Endothelial cell of umbilical vein (primary cell): ENCODE measurements around the gene PODXL2. TPM values are rescaled to one million over a fixed set of nuclear protein-coding genes. Genes with fewer than 3 reads are reported as not detected.

Experiments
- BruUV-seq: library from RNA; stranded (reverse); fragments of 400-500 nt; replicated peaks from 2 replicates; lab custom pipeline; 2021; lab: Mats Ljungman, UMichigan
- CTCF ChIA-PET: fragments of 300-600, 350-600 bp; sonication (Branson Sonifier 250); formaldehyde crosslinking; loops from one replicate; lab custom pipeline; 2021; ENCODE audit warnings: antibody characterized with exemption, inconsistent platforms; lab: Charles Lee
- POLR2A ChIA-PET: fragments of 300-600, 350-600 bp; sonication (Branson Sonifier 250); formaldehyde crosslinking; loops from one replicate; lab custom pipeline; 2021; ENCODE audit warnings: antibody characterized with exemption, inconsistent platforms; lab: Charles Lee
- DNase-seq: peaks from one replicate; pipeline ENCODE4 v3.0.0-alpha.2; 2011; ENCODE audit warnings: low read depth, low spot score
- FAIRE-seq: peaks from 2 replicates; lab custom pipeline; 2011; peaks lifted over from hg19 to GRCh38; lab: Jason Lieb, UNC
- H2AFZ ChIP-seq: 2 replicates; pipeline ENCODE4 v1.6.0; 2012; ENCODE audit warnings: low read depth, low read length, control low read depth, inconsistent platforms
- H3K27ac ChIP-seq: 2 replicates; pipeline ENCODE4 v1.5.1; 2011; ENCODE audit warnings: low read depth, mild to moderate bottlenecking, control low read depth, low read length, moderate library complexity; ENCODE audit not compliant: insufficient read depth
- H3K27me3 ChIP-seq, 2 experiments: 2 replicates each; pipeline versions ENCODE4 v1.6.0 to v1.6.1; 2011; ENCODE audit warnings: low read length in 2 of 2, mixed read lengths in 1 of 2; ENCODE audit not compliant: control insufficient read depth in 2 of 2, insufficient read depth in 2 of 2
- H3K36me3 ChIP-seq, 2 experiments: 2 replicates in 1 of 2; 3 replicates in 1 of 2; pipeline ENCODE4 v1.5.1; 2011; ENCODE audit warnings: low read length in 2 of 2, mild to moderate bottlenecking in 1 of 2, moderate library complexity in 1 of 2; ENCODE audit not compliant: control insufficient read depth in 2 of 2, insufficient read depth in 2 of 2; ENCODE audit errors: extremely low read depth in 1 of 2
- H3K4me1 ChIP-seq: 3 replicates; pipeline ENCODE4 v1.5.1; 2011; ENCODE audit warnings: mild to moderate bottlenecking, low read length; ENCODE audit not compliant: control insufficient read depth, insufficient read depth; ENCODE audit errors: extremely low read depth
- H3K4me2 ChIP-seq: 2 replicates; pipeline ENCODE4 v1.6.1; 2011; ENCODE audit warnings: low read length, control low read depth, mixed read lengths; ENCODE audit not compliant: insufficient read depth
- H3K4me3 ChIP-seq, 3 experiments: fragments of 200-600 bp in 1 of 3; sonication (generic), shearing (Covaris generic) in 1 of 3; replicated peaks in 1 of 3; 2 replicates each; pipeline ENCODE4 v1.5.1; 2011 to 2016; ENCODE audit warnings: control low read depth in 3 of 3, low read length in 3 of 3, mild to moderate bottlenecking in 2 of 3, inconsistent platforms in 1 of 3, low read depth in 1 of 3, moderate library complexity in 1 of 3; ENCODE audit not compliant: insufficient read depth in 1 of 3
- H3K79me2 ChIP-seq: 2 replicates; pipeline ENCODE4 v1.6.0; 2012; ENCODE audit warnings: low read length, inconsistent platforms; ENCODE audit not compliant: control insufficient read depth, insufficient read depth
- H3K9ac ChIP-seq: replicated peaks from 2 replicates; pipeline ENCODE3; 2011; ENCODE audit warnings: low read length, control low read depth; ENCODE audit not compliant: insufficient read depth; ENCODE audit errors: extremely low read depth
- H3K9me1 ChIP-seq: replicated peaks from 3 replicates; pipeline ENCODE4 v1.6.0; 2011; ENCODE audit warnings: mild to moderate bottlenecking, low read length; ENCODE audit not compliant: control insufficient read depth, insufficient read depth; ENCODE audit errors: extremely low read depth
- H3K9me3 ChIP-seq: replicated peaks from 2 replicates; pipeline ENCODE4 v1.5.1; 2012; ENCODE audit warnings: low read length, inconsistent platforms; ENCODE audit not compliant: control insufficient read depth, insufficient read depth
- H4K20me1 ChIP-seq: replicated peaks from 2 replicates; pipeline ENCODE3; 2011; ENCODE audit warnings: mild to moderate bottlenecking, low read length; ENCODE audit not compliant: control insufficient read depth, insufficient read depth; ENCODE audit errors: extremely low read depth
- EZH2 ChIP-seq: IDR thresholded peaks from 2 replicates; pipeline ENCODE4 v1.6.1; 2012; ENCODE audit warnings: borderline replicate concordance, low read depth, mild to moderate bottlenecking, moderate library complexity, low read length, inconsistent platforms; ENCODE audit not compliant: severe bottlenecking
- FOS ChIP-seq: IDR thresholded peaks from 2 replicates; pipeline ENCODE4 v1.6.1; 2011; ENCODE audit warnings: mild to moderate bottlenecking, low read length, moderate library complexity, borderline replicate concordance; ENCODE audit not compliant: insufficient read depth
- GATA2 ChIP-seq: IDR thresholded peaks from 2 replicates; pipeline ENCODE4 v1.7.0; 2011; ENCODE audit warnings: low read depth, mild to moderate bottlenecking, moderate library complexity, mixed read lengths, low read length; ENCODE audit not compliant: insufficient read length, insufficient read depth
- JUN ChIP-seq: IDR thresholded peaks from 2 replicates; pipeline ENCODE4 v1.6.1; 2011; ENCODE audit warnings: borderline replicate concordance, low read depth; ENCODE audit not compliant: insufficient read length, insufficient read depth
- MYC ChIP-seq: IDR thresholded peaks from one replicate; pipeline ENCODE4 v1.6.1; 2011; ENCODE audit warnings: mild to moderate bottlenecking, low read depth, low read length
- POLR2A ChIP-seq: IDR thresholded peaks from 2 replicates; pipeline ENCODE4 v1.6.1; 2012; ENCODE audit warnings: low read depth, mild to moderate bottlenecking, control low read depth, low read length
- POLR2AphosphoS5 ChIP-seq: IDR thresholded peaks from 2 replicates; pipeline ENCODE4 v1.6.1; 2012; ENCODE audit warnings: low read depth, mild to moderate bottlenecking, control low read depth, low read length, moderate library complexity; ENCODE audit not compliant: insufficient read depth
- dilution Hi-C: fragments of 300-500 bp; cut with MboI; formaldehyde crosslinking; loops from one replicate; pipeline ENCODE4 v1.15.0; 2019; ENCODE audit warnings: low sequenced_read_pairs; ENCODE audit not compliant: extremely low pct_ligation_motif_present
- intact Hi-C: fragments of 100-400 bp; cut with micrococcal nuclease; formaldehyde crosslinking; loops from one replicate; pipeline ENCODE4 v1.10.0; 2022
- polyA plus RNA-seq, 4 experiments: library from polyadenylated mRNA; depleted of rRNA in 3 of 4; stranded (reverse) in 3 of 4; unstranded in 1 of 4; fragments of >200 nt; gene quantifications; 2 replicates each; pipeline versions ENCODE4 v1.2.1 to v1.2.3, GENCODE V29; 2011 to 2012; ENCODE audit warnings: missing spikeins in 1 of 4
- total RNA-seq: library from RNA; stranded (reverse); gene quantifications from 2 replicates; pipeline ENCODE4 v1.2.3, GENCODE V29; 2021
- TF ChIP-seq, protein P1 (sequence below): IDR thresholded peaks from 2 replicates; pipeline ENCODE4 v1.6.1; 2011; ENCODE audit not compliant: insufficient read depth, insufficient read length
- TF ChIP-seq, protein P2 (sequence below), 2 donors: IDR thresholded peaks; 1 replicate in 1 of 2; 2 replicates in 1 of 2; pipeline ENCODE4 v1.5.1; 2011; ENCODE audit warnings: low read length in 2 of 2, mild to moderate bottlenecking in 2 of 2, moderate library complexity in 2 of 2, control low read depth in 1 of 2, inconsistent platforms in 1 of 2, low read depth in 1 of 2; ENCODE audit not compliant: insufficient read depth in 1 of 2; ENCODE audit errors: extremely low read depth in 1 of 2

The PODXL2 gene
- total and polyA plus RNA-seq, 2 donors (not counting 3 experiments of a cell fraction or from before 2014, with no cell fraction given) = 5.5 to 6.5 TPM

DNA sequence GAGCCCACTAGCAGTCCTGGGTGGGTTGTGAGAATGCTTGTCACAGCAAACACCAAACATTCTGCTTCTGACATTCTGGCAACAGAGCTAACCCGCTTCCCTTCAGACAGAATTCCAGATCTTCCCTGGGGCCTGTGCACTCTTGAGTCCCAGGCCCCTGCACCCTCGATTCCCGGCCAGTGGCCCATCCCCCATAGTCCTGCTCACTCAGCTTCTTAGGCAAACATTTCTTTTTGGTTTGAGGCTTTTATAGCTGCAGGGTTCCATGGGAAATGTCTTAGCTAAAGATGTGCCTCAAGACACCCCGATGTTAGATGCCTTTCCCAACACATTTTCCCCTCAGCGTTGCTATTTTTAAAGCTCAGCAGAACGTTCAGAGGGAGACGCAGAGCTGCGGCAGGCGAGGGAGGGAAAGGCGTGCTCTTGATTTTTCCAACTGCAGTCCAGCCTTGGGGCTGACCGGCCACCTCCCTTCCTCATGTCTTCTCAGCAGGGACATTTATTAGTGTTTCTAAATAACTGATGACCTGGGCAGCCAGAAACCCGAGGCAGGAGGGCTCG lies 78.9 kb downstream of the PODXL2 start:
- intact Hi-C loops = no loop called here
- no peak overlapping the region for H3K27ac ChIP-seq
- BruUV-seq = no TSS peak
- ChIA-PET POLR2A (no interaction called here), CTCF (interaction anchor here (0.7 to 4.6 kb wide), 2 partner anchors 11 to 83 kb away, joined by 3 to 25 read pairs; no protein-coding TSS in a partner anchor)
- H3K4me1 ChIP-seq = peaks cover 1% of the 10 kb centered on the region
- no peaks in the 10 kb centered on the region for H4K20me1 ChIP-seq
- H3K9ac ChIP-seq = no peak overlapping the region
- dilution Hi-C loops = no loop called here
- no peak for FAIRE-seq
- H3K27me3 ChIP-seq = no peaks in the 10 kb centered on the region
- DNase-seq = no peak
- H3K4me2 ChIP-seq = no peak overlapping the region
- peaks cover 1% of the 10 kb centered on the region for H3K79me2 ChIP-seq
- no peaks in the 10 kb centered on the region for H3K36me3 ChIP-seq
- H3K9me1 ChIP-seq = no peaks in the 10 kb centered on the region
- TF ChIP-seq GATA2 = no peak
- TF ChIP-seq, protein P1, sequence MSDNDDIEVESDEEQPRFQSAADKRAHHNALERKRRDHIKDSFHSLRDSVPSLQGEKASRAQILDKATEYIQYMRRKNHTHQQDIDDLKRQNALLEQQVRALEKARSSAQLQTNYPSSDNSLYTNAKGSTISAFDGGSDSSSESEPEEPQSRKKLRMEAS = no peak
- no peak for TF ChIP-seq MYC
- no peak for TF ChIP-seq FOS
- no peak for TF ChIP-seq JUN
- TF ChIP-seq POLR2AphosphoS5 = no peak
- no peak for TF ChIP-seq POLR2A
- TF ChIP-seq, protein P2, sequence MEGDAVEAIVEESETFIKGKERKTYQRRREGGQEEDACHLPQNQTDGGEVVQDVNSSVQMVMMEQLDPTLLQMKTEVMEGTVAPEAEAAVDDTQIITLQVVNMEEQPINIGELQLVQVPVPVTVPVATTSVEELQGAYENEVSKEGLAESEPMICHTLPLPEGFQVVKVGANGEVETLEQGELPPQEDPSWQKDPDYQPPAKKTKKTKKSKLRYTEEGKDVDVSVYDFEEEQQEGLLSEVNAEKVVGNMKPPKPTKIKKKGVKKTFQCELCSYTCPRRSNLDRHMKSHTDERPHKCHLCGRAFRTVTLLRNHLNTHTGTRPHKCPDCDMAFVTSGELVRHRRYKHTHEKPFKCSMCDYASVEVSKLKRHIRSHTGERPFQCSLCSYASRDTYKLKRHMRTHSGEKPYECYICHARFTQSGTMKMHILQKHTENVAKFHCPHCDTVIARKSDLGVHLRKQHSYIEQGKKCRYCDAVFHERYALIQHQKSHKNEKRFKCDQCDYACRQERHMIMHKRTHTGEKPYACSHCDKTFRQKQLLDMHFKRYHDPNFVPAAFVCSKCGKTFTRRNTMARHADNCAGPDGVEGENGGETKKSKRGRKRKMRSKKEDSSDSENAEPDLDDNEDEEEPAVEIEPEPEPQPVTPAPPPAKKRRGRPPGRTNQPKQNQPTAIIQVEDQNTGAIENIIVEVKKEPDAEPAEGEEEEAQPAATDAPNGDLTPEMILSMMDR (IDR thresholded peaks at IDR 0.05; ENCODE audit: extremely low read depth in 1 of 2, insufficient read depth in 1 of 2, low read depth in 1 of 2, low read length in 2 of 2) = no peak
- no peak for TF ChIP-seq EZH2
- no peaks in the 10 kb centered on the region for H3K9me3 ChIP-seq
- H2AFZ ChIP-seq = no peak overlapping the region
- H3K4me3 ChIP-seq = no peak overlapping the region
